Activated CD8-positive, alpha-beta memory T cell treated with anti-CD3 and anti-CD28 coated beads for 4 hours (primary cell): ENCODE data around the gene PID1.

Experiments used
- DNase-seq, 2 donors: peaks; one replicate each; pipeline ENCODE4 v3.0.0-alpha.2; 2020; ENCODE audit warnings: low read depth in 2 of 2

The PID1 gene

DNA sequence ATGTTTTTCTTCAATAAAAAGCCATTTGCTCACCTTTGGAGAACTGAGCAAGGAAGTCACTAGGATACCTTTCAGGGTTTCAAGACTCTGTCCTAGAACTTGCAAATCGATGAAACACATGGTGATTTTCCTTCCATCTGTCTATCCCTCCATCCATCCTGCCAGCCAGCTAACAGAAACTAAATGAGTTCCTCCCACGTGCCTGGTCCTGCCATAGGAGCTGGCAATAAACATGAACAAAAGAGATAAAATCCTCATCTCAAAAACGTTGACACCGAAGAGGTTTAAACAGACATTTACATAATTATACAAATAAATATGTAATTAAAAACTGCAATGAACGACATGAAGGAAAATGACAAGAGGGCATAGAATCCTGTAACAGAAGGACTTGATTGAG lies 249.0 kb downstream of the PID1 start:
- DNase-seq: no peak

DNA sequence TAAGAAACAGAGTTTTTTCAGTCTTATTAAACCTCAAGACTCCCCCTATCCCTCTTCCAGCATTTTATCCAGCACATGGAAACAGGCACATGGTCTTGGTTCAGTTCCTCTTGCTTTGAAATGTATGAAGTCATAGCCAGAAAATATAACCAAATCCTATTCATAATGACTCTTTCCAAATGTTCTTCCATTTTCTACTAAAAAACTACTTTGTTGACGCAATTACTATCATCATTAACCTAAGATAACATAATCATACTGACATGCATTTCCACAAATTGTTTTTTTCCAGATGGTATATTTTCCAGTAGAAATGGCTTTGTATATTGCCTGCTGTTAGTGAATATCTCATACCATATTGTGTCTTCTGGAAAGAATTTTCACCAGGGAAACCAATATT lies 261.3 kb downstream of the PID1 start:
- DNase-seq: no peak

DNA sequence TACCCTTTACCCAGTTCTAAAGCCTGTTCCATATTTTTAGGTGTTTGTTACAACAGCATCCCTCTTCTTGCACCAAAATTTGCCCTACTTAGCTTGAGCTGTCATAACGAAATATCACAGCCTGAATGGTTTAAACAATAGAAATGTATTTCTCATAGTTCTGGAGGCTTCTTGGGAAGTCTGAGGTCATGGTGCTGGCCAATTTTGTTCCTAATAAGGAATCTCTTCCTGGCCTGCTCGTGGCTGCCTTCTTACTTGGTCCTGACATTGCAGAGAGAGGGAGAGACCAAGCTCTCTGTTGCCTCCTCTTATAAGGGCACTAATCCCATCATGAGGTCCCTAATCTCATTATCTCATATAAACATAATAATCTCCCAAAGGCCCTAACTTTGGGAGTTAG lies 267.8 kb downstream of the PID1 start:
- DNase-seq: no peak

DNA sequence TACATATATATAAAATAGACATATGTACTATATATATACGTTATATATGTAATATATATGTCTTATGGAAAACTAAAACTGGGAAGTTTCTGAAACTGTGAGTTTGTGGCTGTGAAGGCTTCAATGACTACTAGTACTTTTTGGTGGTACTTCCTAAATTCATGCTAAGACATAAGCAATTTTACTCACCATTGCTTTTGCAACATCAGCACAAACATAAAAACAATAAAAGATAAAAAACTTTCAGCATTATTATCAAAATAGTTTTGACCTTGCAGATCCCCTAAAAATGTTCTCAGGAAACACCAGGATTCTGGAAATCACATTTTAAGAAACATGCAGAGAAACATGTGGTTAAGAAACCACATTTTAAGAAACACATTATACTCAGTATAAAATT lies 269.9 kb downstream of the PID1 start:
- DNase-seq: no peak

DNA sequence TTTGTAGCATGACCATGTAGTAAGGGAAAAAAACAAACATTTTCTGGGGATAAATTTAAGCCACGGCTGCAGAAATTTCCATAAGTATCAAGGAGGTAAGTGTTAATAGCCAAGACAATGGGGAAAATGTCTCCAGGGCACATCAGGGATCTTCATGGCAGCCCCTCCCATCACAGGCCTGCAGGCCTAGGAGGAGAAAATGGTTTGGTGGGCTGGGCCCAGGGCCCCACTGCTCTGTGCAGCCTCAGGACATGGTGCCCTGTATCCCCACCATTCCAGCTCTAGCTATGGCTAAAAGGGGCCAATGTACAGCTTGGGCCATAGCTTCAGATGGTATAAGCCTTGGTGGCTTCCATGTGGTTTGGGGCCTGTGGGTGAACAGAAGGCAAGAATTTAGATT lies 271.8 kb downstream of the PID1 start:
- no peak for DNase-seq

DNA sequence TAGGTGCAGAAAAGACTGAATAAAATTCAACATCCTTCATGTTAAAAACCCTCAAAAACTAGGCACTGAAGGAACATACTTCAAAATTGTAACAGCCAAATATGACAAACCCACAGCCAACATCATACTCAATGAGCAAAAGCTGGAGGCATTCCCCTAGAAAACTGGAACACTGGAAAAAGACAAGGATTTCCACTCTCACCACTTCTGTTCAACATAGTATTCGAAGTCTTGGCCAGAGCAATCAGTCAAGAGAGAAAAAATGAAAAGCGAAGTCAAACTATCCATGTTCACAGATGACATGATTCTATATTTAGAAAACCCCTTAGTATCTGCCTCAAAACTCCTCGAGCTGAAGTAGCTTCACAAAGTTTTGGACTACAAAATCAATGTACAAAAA lies 282.3 kb downstream of the PID1 start:
- DNase-seq: no peak

DNA sequence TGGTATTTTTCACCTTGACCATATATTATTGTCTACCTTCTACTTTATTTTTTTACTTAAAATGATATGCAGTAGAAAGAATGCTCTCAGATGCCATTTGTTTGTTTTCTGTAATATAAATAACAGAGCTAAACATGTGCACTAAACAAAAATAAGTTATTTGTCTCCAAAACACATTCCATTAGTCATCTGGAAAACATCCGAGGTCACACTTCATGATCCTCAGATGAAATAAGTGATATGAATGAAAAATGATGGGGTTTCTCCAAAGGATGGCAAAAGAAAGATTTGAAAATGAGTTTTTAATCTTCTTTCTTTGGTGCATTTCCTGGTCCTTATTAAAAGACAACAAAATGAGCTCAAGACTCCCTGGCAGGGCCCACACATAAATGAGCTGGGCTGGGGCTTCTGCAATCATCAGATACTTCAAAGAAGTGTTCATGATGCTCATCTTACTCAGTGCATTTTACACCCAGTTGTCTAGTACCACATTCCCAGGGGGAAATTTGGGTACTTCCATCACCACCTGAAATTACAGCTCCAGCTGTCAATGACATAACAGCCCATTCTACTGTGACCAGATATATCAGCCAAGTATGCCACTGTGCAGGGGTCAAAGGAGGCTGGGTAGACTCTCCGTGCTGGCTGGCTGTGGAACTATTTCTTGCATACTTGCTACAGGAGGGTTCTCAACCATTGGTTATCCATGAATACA lies 283.5 kb downstream of the PID1 start:
- no peak for DNase-seq

DNA sequence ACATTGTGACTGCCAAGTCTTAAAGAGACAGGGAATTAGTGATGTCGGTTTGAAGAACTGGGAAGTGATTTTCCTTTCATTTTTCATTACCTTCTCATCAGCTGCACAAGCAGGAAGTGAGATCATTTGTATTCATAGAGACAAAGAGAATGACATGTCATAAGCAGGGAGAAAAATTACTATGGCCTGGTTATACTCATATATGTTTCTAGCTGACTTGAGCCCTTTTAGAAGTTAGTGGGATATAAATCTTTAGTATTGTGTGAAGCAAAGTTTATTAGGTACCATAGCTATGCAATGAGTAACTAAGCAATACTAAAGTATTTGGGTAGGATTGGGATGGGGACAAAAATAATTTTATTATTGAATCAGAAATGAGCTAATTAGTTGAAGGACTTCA lies 284.1 kb downstream of the PID1 start:
- no peak for DNase-seq

DNA sequence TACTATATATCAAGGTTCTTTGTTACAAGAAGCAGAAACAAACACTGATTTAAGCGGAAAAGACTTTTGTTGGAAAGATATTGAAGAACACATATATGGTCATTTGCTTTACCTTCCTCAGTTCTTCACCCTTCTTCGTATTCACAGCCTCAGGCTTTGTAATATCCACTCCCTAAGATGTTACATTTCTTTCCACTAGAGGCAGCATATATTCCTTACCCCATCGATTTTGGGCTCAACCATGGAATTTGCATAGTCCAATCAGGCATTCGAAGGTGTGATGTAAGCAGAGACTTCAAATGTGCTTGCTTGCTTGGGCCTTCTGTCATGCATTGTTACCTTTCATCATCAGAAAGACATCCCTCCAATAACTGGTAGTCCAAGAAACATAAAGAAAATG lies 287.4 kb downstream of the PID1 start:
- DNase-seq: no peak

DNA sequence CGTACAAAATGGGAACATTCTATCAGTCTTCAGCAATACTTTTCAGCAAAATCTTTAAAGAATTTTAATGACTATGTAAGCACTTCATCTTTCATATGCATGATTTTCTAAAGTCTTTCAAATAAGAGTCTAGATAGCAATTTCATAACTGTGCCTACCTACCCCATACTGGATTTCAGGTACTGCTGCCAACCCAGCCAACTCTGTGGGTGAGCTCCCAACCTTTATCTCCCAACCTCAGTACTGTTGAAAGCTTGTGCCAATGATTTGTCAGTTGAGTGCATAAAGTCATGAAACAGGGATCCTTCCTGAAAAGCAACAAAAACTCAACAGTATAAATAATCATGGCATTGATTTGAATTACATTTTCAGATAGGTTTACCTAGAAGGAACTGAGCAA lies 296.9 kb downstream of the PID1 start:
- no peak for DNase-seq
